Gastrocnemius medialis (tissue), 4 donors: ENCODE results near the gene ZNF511.

Experiments used
- CTCF ChIP-seq, 5 experiments: fragments of 450-650 bp in 3 of 5; fragments of 200-600 bp in 2 of 5; sonication (generic) in 2 of 5; IDR thresholded peaks in 4 of 5; conservative IDR thresholded peaks in 1 of 5; 1 replicate in 4 of 5; 2 replicates in 1 of 5; pipeline ENCODE4 v1.5.1; 2016 to 2019; ENCODE audit warnings: antibody characterized with exemption in 5 of 5, mild to moderate bottlenecking in 3 of 5, moderate library complexity in 3 of 5
- POLR2A ChIP-seq, 2 donors: fragments of 450-650 bp; IDR thresholded peaks; one replicate each; pipeline ENCODE4 v1.6.1; 2017; ENCODE audit warnings: antibody characterized with exemption in 2 of 2, mild to moderate bottlenecking in 2 of 2, moderate library complexity in 2 of 2

- TF ChIP-seq CTCF (IDR thresholded peaks at IDR 0.05 in 4 of 5, conservative IDR thresholded peaks at IDR 0.05 in 1 of 5): no peak
- no peak for TF ChIP-seq POLR2A (IDR thresholded peaks at IDR 0.05)
These were observed 30.6 kb upstream of the ZNF511 start for GRCh38 chr10:133277993-133278576.
